ENCODE data around the gene ORMDL1.

The ORMDL1 gene, protein sequence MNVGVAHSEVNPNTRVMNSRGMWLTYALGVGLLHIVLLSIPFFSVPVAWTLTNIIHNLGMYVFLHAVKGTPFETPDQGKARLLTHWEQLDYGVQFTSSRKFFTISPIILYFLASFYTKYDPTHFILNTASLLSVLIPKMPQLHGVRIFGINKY
- total RNA-seq = 98.0 to 133 reads per million in 2 experiments

DNA sequence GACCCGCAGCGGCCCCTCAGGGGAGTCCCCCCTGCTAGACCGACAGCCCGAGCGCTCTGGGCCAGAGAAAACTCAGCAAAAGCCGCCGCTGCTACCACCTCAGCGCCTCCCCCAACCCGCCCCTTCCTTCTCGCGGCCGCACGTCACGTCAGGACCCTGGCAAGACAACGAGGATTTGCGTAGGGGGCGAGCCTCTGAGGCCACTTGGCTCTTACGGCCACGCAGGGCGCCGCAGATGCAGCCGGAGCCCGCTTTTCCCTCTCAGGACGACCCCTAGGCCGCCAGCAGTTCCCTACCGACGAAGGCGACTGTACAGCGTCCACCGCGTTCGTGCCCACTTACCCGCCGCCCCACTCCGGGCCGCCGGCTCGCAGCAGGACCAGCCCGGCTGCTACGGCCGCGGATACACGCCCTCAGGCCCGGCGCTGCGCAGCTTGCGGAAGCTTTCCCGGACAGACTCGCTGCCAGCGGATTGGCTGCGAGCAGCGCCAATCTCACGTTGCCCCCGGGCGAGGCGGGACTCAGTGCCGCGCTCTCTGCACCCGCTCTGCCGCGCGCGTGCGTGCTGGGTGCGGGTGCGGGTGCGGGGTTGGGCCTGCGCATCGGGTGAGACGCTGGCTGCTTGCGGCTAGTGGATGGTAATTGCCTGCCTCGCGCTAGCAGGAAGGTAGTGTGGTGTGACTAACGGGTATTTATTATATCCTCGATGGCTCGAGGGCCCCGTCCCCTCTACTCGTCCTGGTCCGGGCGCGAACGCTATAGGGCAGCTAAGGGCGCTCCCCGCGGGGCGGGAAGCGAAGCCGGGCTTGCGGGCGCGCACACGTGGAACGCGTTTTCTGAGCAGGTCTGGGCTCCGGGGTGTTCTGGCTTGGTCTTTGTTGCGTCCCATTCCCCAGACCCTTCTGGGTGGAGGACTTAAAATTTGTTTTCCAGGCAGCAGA, at the start of gene ORMDL1, which contains the start of gene PMS1:
TSS of gene ORMDL1 (minus strand) at position 413 of the 941 bp plus-strand sequence. CDS start 1,744 bp downstream, outside the sequence.
TSS of gene PMS1 (plus strand) at position 524 of the 941 bp plus-strand sequence. CDS start 7,360 bp downstream, outside the sequence.
- DNase-seq (ENCODE audit: low read depth) = peak; percentile 88

DNA sequence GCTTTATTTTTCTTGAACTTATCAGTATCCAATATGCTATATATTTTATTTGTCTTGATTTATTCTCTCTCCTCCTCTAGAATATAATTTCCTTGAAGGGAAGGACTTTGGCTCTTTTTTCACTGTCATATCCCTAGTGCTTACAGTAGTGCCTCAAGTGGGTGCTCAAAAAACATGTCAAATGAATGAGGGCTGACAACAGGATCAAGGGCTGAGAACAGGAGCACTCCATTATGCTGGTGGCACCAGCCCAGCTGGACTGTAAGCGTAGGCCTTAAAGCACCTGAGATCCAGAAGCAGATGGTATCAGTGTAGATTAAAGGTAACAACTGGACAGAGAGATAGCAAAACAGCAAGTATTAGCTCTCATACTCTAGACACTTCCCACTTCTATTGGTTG, 46.4 kb upstream of the ORMDL1 start:
- no peak for DNase-seq (ENCODE audit: low read depth)

DNA sequence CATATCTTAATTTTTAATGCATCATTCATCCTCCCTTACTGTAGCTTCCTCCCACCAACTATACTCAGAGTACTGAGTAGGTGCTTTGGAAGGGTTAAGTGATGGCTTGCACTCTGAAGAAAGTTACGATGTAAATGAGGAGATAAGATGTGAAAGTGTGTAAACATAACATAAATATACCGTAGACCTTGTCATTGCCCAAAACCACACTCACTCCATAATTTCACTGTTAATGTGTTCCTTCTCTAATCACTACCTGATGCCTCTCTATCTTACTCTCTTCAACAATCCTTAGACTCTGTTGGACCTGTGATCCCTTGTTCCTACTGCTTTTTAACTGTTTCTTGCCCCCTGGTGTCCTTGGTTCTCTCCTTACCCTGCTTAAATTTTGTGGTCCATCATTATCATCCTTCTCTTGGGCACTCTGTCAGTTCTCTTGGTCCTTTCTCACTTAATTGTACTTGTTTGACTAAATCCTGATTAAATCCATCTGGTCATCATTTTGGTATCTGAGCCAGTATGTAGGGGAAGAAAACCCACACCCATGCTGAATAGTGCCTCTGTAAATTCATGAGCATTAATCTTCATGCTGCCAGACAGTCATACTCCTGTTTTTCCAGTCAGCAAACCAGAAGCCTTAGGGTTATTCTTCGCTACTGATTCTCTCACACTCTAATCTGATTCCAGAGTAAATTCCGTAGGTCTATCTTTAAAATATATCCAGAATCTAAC, 45.1 kb upstream of the ORMDL1 start:
- no peak for DNase-seq (ENCODE audit: low read depth)

DNA sequence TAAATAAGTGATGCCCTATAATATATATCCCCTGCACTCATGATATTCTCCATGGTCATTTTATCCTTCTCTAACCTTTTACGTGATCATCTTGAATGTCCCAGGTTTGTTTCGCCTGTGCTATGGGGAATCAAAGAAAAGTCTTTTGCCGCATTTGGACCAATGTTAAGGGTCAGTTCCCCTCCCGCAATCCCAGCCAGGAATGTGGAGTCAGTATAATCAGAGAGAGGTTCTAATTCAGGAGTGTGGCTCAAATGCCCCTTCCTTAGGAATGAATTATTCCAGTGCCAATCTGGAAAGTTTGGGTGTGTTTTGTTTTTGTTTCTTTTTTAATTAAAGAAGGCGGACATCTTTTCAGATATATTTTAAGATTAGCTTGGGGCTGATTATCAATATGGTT, 41.9 kb upstream of the ORMDL1 start:
- DNase-seq (ENCODE audit: low read depth) = no peak

DNA sequence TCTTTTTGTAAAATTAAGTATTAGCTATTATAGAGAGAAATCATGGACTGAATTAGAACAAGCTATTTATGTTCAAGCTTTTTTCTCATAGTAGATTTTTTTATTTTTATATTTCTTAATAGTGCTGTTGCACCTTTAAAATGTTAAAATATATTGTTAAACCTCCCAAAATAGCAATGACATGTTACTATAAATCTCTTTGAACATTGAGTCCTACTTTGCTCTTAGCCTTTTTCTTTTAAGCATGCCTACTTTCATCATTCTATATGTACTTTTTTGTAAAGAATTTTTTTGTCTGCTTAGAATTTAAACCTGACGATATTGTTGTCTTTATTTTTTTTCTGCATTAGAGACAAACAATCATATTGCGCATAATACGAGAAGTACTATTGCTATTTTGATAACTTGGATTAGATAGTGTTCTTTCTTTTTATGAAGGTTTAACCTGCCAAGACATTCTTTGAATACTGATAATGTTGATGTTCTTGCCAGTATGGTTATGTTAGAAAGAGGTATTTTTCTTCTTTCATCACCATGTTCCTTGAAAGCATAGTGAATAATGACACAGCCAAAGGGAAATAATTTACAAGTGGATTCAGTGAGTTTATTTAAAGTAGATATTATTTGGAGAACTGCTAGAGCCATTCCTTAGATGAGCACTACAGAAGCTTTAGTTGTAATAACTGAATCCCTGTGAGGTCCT, 40.7 kb upstream of the ORMDL1 start:
- DNase-seq (ENCODE audit: low read depth) = no peak

DNA sequence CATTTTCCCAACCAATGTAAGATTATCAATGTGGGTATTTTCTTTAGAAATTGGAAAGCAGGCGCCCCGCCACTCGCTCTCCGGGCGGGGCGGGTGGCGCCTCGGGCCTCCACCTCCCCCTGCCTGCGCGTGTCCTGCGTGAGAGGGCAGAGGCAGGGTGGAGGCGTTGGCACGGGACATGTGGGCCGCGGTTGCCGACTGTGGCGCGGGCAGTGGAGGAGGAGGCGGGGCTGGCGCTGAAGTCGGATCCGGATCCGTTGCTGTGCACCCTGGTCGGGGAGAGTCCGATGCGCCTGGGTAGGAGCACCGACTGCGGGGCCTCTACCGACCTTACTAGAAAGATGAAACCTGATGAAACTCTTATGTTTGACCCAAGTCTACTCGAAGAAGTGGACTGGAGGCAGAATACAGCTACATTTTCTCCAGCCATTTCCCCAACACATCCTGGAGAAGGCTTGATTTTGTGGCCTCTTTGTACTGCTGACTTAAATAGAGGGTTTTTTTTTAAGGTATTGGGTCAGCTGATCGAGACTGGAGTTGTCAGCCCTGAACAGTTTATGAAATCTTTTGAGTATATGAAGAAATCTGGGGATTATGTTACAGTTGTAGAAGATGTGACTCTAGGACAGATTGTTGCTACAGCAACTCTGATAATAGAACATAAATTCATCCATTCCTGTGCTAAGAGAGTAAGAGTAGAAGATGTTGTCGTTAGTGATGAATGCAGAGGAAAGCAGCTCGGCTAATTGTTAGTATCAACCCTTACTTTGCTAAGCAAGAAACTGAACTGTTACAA, 38.0 kb upstream of the ORMDL1 start:
- no peak for DNase-seq (ENCODE audit: low read depth)

DNA sequence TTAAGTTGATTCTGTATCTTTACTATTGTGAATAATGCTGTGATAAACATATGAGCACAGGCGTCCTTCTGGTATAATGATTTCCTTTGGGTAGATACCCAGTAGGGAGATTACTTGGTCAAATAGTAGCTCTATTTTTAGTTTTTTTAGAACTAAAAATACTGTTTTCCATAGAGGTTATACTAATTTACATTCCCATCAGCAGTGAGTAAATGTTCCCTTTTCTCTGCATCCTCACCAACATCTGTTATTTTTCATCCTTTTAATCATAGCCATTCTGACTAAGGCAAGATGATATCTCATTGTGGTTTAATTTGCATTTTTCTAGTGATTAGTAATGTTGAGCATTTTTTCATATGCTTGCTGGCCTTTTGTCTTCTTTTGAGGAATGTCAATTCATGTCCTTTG, 35.2 kb upstream of the ORMDL1 start:
- DNase-seq (ENCODE audit: low read depth) = no peak

DNA sequence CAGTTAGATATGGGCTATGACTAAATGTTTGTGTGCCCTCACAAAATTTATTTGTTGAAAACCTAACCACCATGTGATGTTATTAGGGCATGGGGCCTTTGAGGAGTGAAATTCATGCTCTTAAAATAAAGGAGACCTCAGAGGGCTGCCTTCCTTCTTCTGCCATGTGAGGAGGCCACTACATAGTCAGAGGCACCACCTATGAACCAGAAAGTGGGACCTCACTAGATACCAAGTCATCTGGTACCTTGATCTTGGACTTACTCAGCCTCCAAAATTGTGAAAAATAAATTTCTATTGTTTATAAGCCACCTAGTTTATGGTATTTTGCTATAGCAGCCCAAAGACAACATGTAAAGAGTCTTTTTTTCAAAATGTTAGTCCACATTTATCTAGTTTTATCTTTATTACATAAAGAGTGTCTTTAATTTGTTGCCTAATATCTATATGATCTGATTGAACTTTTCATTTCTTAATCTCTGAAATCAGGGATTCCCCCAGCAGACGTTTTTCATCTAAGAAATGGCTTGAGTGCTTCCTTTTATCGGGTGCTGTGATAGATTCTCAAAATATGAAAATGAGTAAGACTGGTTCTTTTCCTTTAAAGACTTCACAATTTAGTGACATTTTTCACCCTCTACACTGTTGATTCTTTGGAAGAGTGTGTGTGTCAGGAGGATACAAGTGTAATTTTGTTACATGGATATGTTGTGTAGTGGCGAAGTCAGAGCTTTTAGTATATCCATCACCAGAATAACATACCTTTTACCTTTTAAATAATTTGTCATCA, 34.3 kb upstream of the ORMDL1 start:
- no peak for DNase-seq (ENCODE audit: low read depth)

DNA sequence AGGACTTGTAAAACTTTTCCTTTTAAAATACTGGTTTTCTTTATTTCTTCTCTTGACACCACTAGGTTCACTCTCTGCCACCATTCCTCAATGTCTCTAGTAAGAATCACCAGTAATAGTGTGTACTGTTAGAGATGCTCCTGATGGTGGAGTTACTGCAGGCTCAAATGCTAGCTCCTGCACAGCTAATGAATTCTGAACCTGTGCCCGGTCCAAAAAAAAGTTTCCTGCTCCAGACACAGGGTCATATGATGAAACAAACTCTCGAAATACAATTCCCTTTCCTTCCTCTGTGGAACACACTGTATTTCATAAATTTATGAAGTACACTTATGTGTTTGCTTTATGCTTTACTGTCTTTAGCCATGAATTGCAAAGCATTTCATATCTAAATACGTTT, 19.3 kb upstream of the ORMDL1 start:
- DNase-seq (ENCODE audit: low read depth) = no peak

DNA sequence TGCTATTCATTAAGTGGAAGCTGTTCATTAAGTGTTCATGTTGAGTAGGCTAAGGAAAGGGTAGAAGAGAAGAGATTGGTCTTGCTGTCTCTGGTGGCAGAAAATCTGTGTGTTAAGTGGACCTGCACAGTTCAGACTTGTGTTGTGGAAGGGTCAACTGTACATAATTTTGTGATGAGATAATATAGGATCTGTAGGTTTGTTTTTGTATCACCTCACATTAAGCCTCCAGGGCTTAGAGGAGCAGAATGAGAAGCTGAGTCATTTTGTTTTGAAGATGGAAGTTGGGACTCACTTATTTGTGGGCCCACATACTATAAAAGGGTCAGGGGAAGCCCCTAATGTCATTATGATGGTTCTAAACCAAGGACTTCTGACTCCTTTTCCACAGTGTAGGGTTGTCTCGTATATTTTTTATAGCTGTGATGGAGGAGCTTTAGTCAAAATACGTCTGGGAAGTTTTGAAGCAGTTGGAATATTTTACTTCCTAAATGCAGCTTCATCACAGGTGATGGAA, 18.3 kb upstream of the ORMDL1 start:
- no peak for DNase-seq (ENCODE audit: low read depth)

DNA sequence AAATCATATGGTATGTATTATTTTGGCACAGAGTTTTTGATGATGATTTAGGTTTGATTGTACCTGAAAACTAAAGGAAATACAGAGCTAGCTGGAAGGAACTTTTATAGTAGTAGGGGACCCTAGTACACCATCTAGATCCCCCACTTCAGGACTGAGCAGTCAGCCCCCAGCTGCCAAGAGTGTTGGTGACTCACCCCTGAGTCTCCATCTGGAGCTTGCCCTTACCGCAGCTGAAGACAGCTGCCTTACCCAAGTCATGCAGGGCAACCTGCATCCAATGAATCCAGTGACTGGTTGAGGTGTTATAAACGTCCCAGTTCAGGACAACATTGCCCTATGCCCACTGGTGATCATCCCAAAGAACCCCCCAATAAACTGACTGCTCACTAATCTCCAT, 15.4 kb upstream of the ORMDL1 start:
- DNase-seq (ENCODE audit: low read depth) = no peak

DNA sequence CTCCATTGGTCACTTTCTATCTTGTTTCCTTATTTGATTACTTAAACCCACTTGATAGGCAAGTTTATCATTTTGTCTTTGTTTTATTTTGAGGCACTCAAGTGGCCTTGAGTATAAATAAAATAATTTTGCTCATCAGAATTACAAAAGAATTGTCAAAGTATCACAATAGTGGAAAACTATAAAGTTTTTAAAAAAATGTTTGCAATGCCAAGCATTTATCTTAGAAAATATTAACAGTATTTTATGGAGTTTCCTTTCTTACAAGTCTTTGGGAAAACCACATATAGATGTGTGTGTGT, 14.8 kb upstream of the ORMDL1 start:
- DNase-seq (ENCODE audit: low read depth) = no peak

DNA sequence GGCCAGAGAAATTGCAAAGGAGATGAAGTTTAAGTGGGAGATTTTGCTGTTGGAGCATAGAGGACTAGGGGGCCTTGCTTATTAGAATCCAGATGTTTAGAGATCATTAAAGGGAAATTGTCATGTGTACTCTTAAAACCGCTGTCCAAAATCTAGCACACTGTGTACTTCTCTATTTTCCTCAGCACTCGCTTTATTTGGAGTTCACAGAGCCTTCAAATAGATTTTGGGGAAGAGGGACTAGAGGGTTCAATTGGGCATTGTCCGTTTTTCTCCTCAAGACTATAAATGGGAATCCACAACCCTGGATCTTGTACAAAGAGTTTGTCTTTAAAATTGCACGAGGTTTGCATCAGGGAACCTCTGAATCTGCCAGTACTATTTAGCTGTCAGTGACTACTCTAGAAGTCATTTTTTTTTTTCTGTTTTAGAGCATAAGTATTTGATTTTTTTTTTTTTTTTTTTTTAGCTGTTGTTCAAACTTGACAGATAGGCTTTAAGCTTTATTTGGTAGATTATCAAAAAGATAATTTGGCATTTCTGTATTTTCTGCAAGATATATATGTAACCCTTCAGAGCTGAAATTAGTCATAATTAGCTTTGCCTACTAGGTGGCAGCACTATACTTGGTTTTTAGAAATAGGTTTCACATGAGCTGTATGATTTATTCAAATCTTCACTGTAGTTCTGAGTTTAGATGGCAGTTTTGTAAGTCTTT, 14.3 kb upstream of the ORMDL1 start:
- DNase-seq (ENCODE audit: low read depth) = no peak

DNA sequence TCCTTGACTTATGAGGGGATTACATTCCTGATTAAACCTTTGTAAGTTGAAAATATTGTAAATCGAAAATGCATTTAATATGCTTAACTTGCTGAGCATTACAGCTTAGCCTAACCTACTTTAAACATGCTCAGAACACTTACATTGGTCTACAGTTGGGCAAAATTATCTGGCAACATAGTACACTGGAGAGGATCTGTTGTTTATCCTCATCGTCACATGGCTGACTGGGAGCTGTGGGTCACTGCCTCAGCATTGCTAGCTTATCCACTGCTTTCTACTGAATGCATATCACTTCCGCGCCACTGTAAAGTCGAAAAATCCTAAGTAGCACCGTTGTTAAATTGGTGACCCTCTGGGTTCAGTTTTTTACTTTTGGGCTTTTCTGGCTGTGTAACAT, 13.8 kb upstream of the ORMDL1 start:
- DNase-seq (ENCODE audit: low read depth) = no peak

DNA sequence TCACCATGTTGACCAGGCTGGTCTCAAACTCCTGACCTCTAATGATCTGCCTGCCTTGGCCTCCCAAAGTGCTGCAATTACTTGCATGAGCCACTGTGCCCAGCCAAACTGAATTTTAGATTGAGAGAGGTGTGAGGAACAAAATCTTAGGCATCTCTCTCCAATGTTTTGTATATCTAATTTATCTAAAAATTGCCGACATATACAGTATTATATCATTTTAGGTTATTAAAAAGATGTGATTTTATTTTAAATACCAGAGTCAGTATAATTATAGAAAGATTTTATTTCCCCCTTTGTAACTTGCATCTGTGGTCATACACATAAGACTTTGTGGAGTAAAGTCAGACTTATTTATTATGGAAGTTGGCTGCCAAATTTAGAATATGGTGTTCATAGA, 10.2 kb upstream of the ORMDL1 start:
- DNase-seq (ENCODE audit: low read depth) = no peak

DNA sequence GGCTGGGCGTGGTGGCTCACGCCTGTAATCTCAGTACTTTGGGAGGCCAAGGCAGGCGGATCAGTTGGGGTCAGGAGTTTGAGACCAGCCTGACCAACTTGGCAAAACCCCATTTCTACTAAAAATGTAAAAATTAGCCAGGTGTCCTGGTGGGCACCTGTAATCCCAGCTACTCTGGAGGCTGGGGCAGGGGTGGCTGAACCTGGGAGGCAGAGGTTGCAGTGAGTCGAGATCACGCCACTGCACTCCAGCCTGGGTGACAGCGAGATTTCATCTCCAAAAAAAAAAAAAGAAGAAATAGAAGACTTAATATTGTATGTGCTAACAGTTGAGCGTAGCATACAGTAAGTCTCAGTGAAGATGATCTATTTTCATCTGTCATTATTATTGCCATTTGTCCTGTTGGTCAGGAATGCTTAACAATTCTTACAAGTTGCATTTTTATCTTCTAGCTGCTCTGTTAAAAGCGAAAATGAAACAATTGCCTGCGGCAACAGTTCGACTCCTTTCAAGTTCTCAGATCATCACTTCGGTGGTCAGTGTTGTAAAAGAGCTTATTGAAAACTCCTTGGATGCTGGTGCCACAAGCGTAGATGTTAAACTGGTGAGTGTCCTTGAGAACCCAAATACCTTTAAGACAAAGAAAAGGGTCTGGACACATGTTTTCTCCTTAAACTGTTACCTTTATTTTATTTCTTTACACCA, 7.4 kb upstream of the ORMDL1 start:
- no peak for DNase-seq (ENCODE audit: low read depth)

DNA sequence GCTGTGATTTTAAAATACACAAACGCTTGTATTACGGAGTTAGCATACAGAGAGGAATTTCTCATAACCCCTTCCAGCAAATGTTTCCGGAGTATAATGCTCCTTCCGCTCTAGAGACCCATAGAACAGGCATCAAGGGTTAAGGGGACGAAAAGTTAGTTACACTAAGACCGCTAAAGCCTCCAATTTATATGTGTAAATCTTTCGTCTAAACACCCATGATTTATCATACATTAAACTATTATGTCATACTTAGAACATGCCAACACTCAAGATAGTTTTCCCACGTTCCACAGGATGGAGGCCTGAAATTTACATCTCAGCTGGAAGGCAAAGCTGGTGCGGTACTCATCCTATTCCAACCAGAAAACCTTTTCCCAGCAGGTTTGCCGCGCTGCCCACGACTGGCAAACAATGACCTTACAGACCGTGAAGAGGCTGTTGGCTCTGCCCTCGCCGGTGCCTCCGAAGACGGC, 650 bp downstream of the ORMDL1 start:
- DNase-seq (ENCODE audit: low read depth) = no peak

DNA sequence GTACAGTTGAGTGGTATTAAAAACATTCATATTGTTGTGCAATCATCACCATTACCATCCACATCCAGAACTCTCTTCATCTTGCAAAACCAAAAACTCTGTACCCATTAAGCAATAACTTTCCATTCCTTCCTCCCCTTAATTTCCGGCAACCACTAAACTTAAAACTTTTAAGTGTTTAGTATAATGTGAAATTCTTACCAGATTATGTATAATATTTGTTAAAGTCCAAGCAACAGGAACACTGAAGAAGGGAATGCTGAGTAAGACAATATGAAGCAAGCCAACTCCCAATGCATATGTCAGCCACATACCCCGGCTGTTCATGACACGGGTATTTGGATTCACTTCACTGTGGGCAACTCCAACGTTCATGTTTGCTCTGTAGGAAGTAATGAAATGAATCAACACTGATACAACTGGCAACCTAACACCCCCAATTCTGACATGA, 1.9 kb downstream of the ORMDL1 start:
- no peak for DNase-seq (ENCODE audit: low read depth)

DNA sequence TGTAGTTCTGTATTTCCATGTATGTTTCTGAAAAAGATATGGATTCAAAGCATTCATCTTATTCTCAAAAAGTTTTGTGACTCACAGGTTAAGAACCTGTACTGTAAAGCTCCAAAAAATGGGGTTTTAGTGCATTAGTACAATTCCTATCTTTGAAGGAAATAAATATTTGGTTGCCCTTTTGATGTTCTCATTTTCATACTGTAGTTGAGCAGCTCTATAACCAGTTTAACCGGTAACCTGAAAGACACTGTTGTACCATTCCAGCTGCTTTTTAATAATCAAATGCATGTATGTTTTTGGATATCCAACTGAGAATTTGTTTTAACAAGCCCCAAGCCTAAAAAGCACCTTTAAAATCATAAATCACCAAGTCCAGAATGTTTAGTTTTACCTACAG, 11.9 kb downstream of the ORMDL1 start:
- no peak for DNase-seq (ENCODE audit: low read depth)

Measured in T follicular helper cell (primary cell).